Measurements from ENCODE around the gene ACP4. TPM values are rescaled to one million over a fixed set of nuclear protein-coding genes. Genes with fewer than 3 reads are reported as not detected.
"Not testable (repeated sequence)": the region's sequence is repeated elsewhere in the genome, so short reads cannot be mapped to it uniquely, and the experiment has no call there.

Gene ACP4
- not detected for total RNA-seq

GRCh38 chr19:50790396-50790795 is at the start of gene ACP4:
Gene ACP4, plus strand, starts transcription at chr19:50790415. Its CDS starts 0 bp downstream, at chr19:50790415.
- no peaks in the 10 kb centered on the region for H3K27me3 ChIP-seq
- H3K36me3 ChIP-seq (replicated peaks in 1 of 2; ENCODE audit: insufficient read depth in 1 of 2, low read depth in 2 of 2) = no peaks in the 10 kb centered on the region
- DNase-seq = no peak
- H3K4me3 ChIP-seq = no peak within 1 kb of the TSS
- 85 to 94% methylated on average over 4 to 15 of the region's 15 CpGs for WGBS, 2 donors
- intact Hi-C loops (cut with DNase I) = no loop called here
- no peak within 1 kb of the TSS for H3K27ac ChIP-seq
- TF ChIP-seq CTCF (IDR thresholded peaks at IDR 0.05) (no peak), POLR2A (IDR thresholded peaks at IDR 0.05) (no peak)
- H3K4me1 ChIP-seq = peaks cover 5% of the 10 kb centered on the region
- no peak for ATAC-seq
- no peaks in the 10 kb centered on the region for H3K9me3 ChIP-seq

- DNase-seq = no peak
- intact Hi-C loops (cut with DNase I) = no loop called here
- 37 to 39% methylated on average over 18 of the region's 18 CpGs for WGBS, 2 donors
- Histone ChIP-seq H3K27me3 (no peaks in the 10 kb centered on the region), H3K9me3 (no peaks in the 10 kb centered on the region), H3K36me3 (replicated peaks in 1 of 2; ENCODE audit: insufficient read depth in 1 of 2, low read depth in 2 of 2) (no peaks in the 10 kb centered on the region), H3K27ac (no peak overlapping the region), H3K4me1 (no peaks in the 10 kb centered on the region), H3K4me3 (no peak overlapping the region)
- TF ChIP-seq CTCF (IDR thresholded peaks at IDR 0.05) (no peak), POLR2A (IDR thresholded peaks at IDR 0.05) (no peak)
- no peak for ATAC-seq
Observed at GRCh38 chr19:50741179-50741933, 48.9 kb upstream of the ACP4 start.

- TF ChIP-seq POLR2A (IDR thresholded peaks at IDR 0.05) = no peak
- H3K4me1 ChIP-seq = no peaks in the 10 kb centered on the region
- no peak for ATAC-seq
- DNase-seq = no peak
- no peaks in the 10 kb centered on the region for H3K9me3 ChIP-seq
- WGBS, 2 donors = 54 to 70% methylated on average over 6 of the region's 6 CpGs
- intact Hi-C loops (cut with DNase I) = no loop called here
- H3K36me3 ChIP-seq (replicated peaks in 1 of 2; ENCODE audit: insufficient read depth in 1 of 2, low read depth in 2 of 2) = no peaks in the 10 kb centered on the region
- no peak overlapping the region for H3K27ac ChIP-seq
- H3K27me3 ChIP-seq = no peaks in the 10 kb centered on the region
- H3K4me3 ChIP-seq = no peak overlapping the region
Observed at GRCh38 chr19:50743537-50743936, 46.7 kb upstream of the ACP4 start.

- 51 to 57% methylated on average over 10 of the region's 10 CpGs for WGBS, 2 donors
- no peaks in the 10 kb centered on the region for H3K4me1 ChIP-seq
- TF ChIP-seq POLR2A (IDR thresholded peaks at IDR 0.05) (no peak), CTCF (IDR thresholded peaks at IDR 0.05) (no peak)
- H3K4me3 ChIP-seq = no peak overlapping the region
- intact Hi-C loops (cut with DNase I) = no loop called here
- ATAC-seq (no peak), DNase-seq (no peak)
- no peaks in the 10 kb centered on the region for H3K9me3 ChIP-seq
- H3K27me3 ChIP-seq = no peaks in the 10 kb centered on the region
- H3K36me3 ChIP-seq (replicated peaks in 1 of 2; ENCODE audit: insufficient read depth in 1 of 2, low read depth in 2 of 2) = no peaks in the 10 kb centered on the region
- no peak overlapping the region for H3K27ac ChIP-seq
Observed at GRCh38 chr19:50745221-50745620, 45.0 kb upstream of the ACP4 start.

GRCh38 chr19:50747141-50747540 is 43.1 kb upstream of the ACP4 start:
- H3K36me3 ChIP-seq (replicated peaks in 1 of 2; ENCODE audit: insufficient read depth in 1 of 2, low read depth in 2 of 2); H3K9me3 ChIP-seq; H3K4me1 ChIP-seq; H3K27ac ChIP-seq; ATAC-seq; H3K4me3 ChIP-seq; intact Hi-C loops (cut with DNase I); DNase-seq; H3K27me3 ChIP-seq: not testable (repeated sequence)
- WGBS, 2 donors = 74 to 81% methylated on average over 14 of the region's 14 CpGs

- ATAC-seq (no peak), DNase-seq (no peak)
- Histone ChIP-seq H3K9me3 (no peaks in the 10 kb centered on the region), H3K36me3 (replicated peaks in 1 of 2; ENCODE audit: insufficient read depth in 1 of 2, low read depth in 2 of 2) (no peaks in the 10 kb centered on the region), H3K27ac (no peak overlapping the region), H3K4me3 (no peak overlapping the region), H3K4me1 (no peaks in the 10 kb centered on the region), H3K27me3 (peaks cover 0 to 4% of the 10 kb centered on the region in 2 donors)
- WGBS, 2 donors = 46 to 51% methylated on average over 6 of the region's 6 CpGs
- TF ChIP-seq CTCF (IDR thresholded peaks at IDR 0.05) (no peak), POLR2A (IDR thresholded peaks at IDR 0.05) (no peak)
- intact Hi-C loops (cut with DNase I) = no loop called here
Observed at GRCh38 chr19:50749490-50749889, 40.7 kb upstream of the ACP4 start.
